GM21381 (cell line): ENCODE results near the gene MXD4.

Experiments
- ATAC-seq: cut with Tn5 transposase; IDR thresholded peaks from one replicate; pipeline ENCODE4 v1.9.1; 2021; ENCODE audit warnings: mild to moderate bottlenecking, moderate library complexity; ENCODE audit not compliant: unreplicated experiment

MXD4 gene, protein sequence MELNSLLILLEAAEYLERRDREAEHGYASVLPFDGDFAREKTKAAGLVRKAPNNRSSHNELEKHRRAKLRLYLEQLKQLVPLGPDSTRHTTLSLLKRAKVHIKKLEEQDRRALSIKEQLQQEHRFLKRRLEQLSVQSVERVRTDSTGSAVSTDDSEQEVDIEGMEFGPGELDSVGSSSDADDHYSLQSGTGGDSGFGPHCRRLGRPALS

DNA sequence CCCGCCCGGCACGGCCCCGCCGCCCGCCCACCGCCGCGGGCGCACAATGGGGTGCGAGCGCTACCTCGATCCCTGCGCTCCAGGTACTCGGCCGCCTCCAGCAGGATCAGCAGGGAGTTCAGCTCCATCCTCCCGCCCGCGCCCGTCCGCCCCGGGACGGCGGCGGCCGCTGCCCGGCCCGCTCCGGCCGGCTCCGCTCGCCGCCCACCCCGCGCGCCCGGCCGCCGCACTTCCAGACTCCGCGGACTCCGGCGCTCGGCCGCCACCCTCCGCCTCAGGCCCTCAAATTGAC is at the start of gene MXD4:
TSS of gene MXD4 (minus strand) at position 257 of the 292 bp plus-strand sequence. CDS start at position 128, 129 bp downstream.
- no peak for ATAC-seq

DNA sequence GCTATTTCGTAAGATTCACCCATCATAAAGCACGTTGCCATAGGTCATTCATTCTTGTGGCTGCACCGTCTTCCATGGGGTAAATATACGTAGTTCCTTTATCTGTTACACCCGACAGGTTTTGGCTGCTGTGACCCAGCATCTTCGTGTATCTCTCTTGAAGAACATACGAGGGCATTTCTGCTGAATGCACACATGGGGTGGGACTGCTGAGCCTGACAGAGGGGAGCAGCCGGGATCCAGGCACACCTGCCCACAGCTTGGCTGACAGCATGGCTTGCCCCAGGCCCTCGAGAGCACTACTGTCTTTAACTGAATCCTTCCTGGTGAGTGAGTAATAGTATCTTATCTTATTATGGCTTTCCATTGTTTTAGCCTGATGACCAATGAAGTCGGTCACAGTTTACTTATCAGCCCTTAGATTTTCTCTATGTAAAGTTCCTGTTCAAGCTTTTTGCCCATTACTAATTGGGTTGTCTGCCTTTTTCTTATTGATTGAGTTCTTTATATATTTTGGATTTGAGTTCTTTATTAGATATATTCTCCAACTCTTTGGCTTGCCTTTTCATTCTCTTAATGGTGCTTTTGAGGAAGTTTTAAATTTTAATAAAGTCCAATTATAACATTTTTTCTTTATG is 45.0 kb upstream of the MXD4 start:
- no peak for ATAC-seq

DNA sequence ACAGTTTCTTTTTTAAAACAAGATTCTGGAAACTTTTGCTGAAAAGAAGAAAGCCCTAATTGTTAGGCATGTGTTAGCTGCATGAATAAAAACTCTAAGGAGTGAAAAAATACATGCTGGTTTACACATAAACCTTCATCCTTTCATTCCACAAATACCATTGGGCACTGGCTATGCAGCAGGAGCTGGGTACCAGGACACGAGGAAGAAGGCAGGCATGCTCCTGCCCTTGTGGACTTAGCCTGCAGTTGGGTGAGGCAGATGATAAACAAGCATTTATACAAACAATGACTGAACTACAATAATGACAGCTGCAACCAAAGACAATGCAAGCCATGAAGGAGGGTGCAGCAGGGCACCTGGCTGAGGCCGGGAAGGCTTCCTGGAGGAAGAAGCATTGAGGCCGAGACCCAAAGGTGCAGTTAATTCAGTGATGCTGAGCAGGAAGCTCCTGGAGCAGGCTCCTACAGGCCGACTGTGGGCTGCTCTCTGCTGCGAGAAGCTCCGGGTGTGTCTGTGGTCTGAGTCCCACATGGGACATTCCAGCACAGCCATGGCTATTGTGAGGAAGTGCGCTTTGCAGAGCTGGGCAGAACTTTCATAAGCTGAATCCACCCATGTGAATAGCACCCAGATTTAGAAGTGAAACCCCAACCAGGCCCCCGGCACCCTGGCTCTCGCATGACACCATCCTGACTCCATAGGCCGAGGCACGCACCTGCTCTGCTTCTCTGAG is 44.0 kb upstream of the MXD4 start:
- ATAC-seq, result no peak

DNA sequence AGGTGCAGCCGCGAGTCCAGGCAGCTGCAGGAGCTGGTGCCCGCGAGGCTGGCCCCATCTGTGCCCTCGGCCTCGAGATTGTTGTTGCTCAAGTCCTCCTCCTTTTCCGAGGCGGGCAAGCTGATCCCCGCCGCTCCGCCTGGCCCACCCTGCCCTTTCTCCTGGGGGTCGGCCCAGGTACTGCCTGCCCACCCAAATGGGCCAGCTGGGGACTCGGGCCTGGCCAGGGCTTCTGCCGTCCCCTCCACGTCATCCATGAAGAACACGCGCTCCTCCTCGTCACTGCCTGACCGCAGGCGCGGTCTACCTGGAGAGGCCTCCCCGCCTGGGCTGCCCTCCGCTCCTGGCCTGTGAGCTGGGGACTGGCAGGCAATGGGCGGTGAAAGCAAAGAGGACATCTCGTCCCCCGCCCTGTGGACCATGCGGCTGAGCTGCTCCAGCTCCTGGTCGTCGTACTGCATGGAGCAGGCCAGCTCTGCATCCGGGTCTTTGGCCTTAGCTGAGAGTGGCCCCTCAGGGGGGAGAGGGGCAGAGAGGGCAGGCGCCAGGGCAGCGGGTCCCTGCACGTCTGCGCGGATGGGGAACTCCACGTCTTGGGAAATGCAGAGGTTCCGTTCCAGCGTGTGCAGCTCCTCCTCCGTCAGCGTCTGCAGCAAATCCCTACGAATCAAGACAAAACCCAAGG is 43.1 kb upstream of the MXD4 start:
- ATAC-seq, result no peak

DNA sequence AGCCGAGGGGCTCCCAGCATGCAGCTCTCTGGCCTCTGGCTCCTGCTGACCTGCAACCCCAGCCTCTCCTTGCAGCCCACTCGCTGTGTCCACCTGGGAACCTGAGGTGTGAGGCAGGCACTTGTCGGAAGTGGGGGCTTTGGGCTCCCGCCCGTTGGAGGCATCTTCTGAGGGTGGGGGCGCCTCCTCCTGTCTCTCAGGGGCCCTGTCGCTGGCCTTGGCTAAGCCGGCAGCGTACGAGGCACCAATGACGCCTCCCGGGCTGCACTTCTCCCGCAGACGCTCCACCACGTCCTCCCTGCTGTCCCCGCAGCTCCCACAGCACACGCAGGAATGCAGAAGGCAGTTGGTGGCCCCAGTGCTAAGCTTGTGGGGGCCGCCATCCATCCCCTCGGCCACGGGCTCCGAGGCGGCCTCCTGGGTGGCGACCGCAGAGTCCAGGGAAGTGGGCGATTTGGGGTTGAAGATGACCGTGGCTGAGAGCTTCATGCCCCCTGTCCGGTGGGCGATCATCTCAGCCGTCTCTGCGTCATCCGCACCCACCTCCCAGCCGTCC is 42.5 kb upstream of the MXD4 start:
- ATAC-seq, result no peak

DNA sequence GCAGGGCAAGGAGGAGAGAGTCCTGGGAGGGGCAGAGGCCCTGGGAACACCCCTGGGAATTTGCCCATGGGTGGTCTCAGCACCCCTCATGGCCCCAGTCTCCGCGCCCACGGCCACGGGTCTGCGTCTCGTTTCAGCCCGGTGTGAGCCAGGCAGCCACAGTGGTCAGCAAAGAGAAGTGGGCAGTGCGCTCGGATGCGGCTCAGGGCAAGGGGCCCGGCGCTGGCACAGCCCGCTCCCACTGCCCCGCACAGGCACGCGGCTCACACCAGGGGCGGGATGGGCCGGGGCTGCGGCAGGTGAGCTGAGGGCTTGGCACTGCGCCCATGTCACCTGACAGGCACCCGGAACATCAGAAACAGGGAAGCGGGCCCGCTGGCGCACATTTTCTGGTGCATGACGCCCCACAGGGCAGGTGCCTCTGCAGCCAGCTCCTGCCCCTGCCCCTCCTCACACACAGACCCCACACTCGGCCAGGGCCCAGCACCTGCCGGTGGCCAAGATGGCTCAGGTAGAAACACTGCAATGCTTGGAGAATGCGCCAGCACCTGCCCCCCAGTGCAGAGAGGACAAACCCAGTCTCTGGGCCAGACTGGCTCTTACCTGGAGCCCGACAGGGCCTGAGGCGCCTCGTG is 41.9 kb upstream of the MXD4 start:
- ATAC-seq, result no peak

DNA sequence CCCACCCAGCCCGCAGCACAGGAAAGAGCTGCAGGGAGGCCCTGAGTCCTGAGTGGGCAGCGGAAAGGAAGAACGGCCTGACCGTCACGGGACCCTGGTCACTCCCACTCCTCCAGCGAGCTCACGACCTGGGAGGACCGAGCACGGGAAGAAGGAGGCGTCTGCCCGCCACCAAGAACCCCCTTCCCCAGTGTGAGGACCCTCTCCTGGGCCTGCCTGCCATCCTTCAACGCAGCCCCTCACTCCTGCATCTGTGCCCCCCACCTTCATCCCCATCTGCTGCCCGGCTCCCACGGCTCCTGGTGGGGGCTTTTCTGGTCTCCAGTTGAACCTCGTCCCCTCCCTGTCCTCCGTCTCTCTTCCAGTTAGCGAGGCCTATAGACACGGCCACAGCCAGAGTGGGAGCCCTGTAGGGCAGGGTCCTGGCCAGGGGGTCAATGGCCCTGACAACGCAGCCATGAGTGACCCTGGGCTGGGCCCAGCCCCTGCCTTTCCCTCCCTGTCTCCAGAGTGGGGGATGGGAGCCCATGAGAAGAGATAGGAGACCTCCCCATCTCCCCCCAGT is 41.3 kb upstream of the MXD4 start:
- no peak for ATAC-seq

DNA sequence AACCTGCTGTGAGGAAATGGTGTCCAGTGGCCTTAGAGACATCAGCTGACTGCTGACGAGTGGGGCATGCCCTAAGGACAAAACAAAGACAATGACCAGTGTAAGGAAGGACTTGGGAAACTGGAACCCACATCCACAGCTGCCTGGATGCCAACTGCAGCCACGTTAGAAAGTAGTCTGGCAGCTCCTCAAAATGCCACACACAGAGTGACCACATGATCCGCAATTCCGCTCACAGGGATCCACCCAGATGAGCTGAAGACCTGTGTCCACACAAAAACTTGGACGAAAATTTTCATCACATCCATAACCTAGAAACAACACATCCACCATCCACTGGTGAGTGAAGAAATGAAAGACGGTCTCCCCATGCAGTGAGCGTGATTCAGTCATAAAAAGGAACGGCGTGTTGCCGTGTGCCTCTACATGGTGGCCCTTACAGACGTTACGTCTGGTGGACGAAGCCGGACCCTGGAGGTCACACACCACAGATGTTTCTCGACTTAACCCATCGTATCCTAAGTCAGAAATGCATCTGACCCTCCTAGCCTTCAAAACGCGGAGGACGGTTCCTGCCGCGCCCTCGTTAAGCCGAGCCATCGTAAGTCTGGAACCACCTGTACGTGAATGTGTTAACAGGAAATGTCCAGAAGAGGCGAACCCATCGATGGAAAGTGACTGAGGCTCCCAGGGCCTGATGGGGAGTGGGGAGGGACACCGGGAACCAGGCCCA is 40.6 kb upstream of the MXD4 start:
- ATAC-seq, result no peak

DNA sequence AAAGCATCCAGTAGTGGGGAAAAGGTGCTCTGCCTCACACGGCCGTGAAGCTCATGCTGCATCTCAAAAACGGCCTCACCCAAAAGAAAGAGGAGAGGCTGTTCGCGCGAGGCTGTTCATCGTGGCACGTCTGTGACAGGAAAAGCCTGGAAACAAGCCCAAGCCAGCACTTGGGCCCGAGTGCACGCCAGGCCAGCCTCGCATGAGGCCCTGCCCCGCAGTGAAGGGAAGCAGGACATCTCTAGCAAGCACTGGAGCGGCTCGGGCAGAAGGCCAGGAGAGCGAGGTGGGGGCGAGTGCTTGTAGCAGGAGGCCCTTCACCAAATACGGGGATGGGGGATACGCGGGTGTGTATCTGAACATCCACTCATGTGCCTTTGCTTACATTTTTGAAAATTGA is 39.9 kb upstream of the MXD4 start:
- ATAC-seq, result no peak

DNA sequence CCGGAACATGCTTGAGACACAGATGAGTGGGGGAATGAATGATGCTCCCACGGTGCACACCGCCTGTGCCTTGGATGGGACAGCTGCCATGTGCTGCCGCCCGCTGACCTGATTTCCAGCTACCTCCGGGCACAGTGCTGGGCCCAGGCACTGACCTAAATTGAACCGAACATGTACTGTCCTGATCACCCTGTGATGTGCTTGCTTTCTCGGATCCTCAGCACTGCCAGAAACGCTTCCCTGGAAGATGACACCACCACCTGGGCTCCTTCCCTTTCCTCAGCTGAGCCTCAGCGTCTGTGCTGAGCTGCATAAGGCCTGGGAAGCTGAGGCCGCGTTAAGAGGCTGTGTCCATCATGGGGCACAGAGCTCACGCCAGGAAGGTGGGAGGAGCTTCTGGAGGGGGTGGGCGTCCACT is 39.3 kb upstream of the MXD4 start:
- no peak for ATAC-seq

DNA sequence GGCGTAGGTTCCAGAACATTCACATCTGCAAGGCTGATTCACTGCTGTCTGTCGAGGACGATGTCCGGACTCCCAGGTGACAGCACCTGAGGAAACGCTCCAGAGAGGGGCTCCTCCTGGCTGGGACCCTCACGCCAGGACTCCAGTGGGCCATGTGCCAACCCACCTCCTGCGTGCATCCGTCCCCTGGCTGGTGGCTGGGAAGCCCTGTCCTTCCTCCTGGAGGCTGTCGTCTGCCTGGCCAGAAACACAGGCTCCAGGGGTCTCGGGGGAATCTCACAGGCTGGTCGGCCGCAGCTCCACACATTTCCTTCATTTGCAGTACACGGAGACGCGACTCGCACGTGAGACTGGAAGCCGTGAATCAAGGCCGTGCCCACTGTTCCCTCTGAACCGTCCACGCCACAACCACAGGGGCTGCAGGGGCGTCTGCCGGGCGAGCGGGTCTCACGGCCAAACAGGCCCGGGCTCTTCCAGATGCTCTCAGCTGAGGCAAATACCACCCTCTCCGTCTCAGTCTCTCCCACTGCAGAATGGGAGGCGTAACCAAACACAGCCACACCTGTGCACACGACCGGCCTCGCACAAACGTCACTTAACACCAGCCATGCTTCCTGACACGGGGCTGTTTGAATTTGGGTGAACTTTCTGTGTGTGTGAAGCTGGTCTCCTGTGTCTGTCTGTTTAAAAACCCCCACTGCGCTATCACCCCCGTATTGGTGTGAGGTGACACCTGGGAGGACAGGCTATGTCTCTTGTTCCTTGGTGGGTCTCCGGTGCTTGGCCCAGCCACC is 38.7 kb upstream of the MXD4 start:
- ATAC-seq, result no peak

DNA sequence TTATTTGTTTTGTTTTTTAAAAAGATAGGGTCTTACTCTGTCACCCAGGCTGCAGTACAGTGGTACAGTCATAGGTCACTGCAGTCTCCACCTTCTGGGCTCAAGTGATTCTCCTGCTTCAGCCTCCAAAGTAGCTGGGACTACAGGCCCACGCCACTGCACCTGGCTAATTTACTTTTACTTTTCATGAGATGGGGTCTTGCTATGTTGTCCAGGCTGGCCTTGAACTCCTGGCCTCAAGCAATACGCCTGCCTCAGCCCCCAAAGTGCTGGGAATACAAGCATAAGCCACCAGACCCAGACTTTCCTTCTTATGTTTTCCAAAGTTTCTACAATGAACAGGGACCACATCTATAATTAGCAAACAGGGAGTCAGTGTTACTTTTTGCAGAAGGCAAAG is 37.9 kb upstream of the MXD4 start:
- no peak for ATAC-seq

DNA sequence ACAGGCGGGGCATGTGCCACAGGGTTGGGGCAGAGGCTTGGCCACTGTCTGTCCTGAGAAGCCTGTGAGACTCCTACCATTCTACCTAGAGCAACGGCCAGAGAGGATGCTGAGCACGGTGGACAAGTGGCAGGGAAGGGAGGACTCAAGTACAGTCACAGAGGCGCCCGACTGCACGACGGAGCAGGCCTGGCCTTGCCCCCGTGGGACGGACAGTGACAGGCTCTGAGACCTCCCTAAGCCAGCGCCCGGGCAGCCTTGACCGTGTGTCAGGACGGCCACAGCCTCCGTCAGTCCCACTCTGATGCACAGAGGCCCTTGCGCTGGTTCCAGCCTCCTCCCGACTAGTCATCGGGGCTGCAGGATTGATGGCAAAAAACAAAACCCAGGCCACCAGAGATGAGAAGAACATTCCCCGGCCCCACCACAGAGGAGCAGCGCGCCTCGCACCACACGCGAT is 36.7 kb upstream of the MXD4 start:
- ATAC-seq, result no peak

DNA sequence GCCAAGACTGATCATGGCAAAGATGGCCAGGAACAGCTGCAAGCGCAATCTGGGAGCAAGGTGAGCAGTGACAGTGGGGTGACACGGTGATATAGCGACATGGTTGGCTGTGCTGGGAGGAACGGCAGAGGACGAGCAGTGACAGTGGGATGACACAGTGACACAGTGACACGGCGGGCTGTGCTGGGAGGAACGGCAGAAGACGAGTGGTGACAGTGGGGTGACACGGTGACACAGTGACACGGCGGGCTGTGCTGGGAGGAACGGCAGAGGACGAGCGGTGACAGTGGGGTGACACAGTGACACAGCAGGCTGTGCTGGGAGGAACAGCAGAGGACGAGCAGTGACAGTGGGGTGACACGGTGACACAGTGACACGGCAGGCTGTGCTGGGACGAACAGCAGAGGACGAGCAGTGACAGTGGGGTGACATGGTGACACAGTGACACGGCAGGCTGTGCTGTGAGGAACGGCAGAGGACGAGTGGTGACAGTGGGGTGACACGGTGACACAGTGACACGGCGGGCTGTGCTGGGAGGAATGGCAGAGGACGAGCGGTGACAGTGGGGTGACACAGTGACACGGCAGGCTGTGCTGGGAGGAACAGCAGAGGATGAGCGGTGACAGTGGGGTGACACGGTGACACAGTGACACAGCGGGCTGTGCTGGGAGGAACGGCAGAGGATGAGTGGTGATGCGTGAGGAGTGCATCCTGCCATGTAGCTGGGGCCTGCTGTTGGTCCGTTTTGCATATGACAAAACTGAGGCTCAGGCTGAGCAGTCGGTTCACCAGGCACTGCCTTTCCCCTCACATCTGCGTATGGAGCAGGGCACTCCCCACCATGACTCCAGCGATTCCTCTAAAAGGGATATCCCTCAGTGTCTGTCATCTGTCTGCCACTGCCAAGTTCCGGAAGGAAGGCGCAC is 36.0 kb upstream of the MXD4 start:
- no peak for ATAC-seq

DNA sequence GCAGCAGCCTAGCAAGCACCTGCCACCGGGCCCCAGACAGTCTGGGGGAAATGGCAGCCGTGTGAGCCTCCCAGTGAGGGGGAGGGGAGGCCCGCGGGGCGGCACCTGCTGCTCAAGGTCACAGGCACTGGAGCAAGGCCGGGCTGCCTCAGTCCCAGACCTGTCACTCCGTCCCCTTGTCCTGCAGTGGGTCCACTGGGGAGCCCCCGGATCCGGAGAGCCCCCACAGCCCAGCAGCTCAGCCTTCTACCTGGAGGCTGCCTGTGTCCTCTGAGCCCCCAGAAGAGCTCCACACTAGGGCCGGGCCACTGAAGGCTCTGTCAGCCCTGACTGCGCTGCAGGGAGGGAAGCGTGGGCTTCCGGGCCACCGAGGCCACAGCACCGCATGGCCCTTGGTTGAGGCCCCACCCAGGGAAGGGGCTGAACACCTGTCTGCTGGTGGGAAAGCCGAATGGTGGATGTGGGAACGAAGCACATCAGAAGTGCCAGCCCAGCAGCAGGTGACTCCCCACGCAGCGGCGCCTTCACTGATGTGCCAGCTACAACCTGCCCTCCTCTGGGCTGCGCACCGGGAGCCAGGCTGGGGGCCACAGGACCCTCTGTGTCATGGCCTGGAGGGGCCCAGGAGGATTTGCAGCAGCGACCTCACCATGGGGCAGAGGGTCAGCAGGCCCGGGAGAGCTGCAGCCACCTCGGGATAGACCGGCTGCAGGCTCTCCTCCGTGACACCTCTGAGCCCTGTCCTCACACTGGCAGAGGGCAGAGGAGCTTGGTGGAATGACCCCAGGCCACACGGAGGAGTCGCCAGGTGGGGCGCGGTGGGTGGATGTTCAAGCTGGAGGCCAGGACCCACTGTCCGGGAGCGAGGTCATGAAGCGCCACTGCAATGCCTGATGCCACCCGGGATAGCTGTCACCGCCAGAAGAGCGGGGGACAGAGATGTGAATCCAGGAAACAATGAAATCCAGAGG is 35.0 kb upstream of the MXD4 start:
- ATAC-seq, result no peak

DNA sequence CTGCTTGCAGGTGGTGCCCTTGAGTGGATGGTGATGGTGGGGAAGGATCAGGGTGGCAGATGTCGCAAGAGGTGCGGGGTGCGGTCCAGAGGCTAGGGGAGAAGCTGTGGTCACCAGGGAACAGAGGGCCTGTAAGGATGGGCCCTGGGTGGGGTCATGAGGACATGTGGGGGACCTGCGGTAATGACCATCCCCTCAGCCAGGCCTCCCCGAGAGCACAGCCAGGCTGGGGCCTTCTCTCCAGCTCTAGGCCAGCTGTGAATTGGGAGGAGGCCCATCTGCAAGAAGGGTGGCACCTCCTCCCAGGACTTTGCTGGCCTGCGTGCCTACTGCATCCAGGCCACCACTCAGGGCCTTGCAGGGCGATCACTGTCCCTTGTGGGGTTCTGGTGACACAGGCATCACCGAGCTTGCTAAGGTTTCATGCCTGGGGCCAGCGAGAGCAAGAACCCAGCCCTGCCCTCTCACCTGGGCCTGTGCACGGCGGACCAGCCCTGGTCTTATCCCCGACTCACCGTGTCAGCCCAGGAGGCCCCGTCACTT is 34.1 kb upstream of the MXD4 start:
- no peak for ATAC-seq

DNA sequence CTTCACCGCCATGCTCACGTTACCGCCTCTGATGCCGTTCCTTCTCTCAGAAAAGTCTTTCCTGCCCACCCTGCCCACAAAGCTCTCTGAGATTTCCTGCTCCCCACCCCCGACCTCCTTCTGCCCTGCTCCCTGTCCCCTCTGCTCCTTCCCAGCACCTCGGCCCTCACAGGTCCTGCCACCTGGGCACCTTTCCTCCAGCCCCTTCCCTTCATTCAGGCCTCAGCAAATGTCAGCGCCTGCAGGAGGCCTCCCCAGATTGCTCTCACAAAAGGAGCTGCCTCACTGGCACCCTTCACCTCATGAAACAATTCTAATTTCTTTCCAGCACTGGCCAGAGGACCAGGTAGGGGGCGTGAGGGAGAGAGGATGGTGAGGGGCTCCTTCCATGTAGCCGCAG is 33.6 kb upstream of the MXD4 start:
- ATAC-seq, result no peak
